Measurements from ENCODE around the gene NFIL3. TPM values are rescaled to one million over a fixed set of nuclear protein-coding genes. Genes with fewer than 3 reads are reported as not detected.
"Not testable (repeated sequence)": the region's sequence is repeated elsewhere in the genome, so short reads cannot be mapped to it uniquely, and the experiment has no call there.

The NFIL3 gene
- total and polyA plus RNA-seq, 5 donors, result 26.7 to 44.5 (median 32.7) TPM

DNA sequence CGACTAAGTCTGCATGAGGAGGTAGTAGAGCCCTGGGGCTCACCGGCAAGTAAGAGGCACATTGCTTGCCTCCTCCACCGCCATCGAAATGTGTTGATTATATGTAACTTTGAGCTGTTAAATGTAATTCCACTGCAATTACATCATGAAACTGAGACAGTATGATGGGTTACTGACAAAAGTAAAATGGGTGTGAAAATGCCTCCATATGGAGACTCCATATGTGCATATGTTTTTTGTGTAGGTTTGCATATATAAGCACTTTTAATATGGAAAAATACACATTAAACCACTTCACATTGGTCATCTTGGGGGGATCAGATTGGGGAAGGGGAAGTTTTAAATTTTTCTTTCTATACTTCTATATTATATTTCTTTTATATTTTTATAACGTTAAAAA lies 29.8 kb downstream of the NFIL3 start:
- no peak overlapping the region for H3K27ac ChIP-seq (ENCODE audit: low read length)
- 96% methylated on average over 5 of the region's 5 CpGs for WGBS
- intact Hi-C loops (cut with DNase I), result no loop called here
- no peak overlapping the region for H3K4me3 ChIP-seq (ENCODE audit: low read length)
- no peak for DNase-seq
- no peaks in the 10 kb centered on the region for H3K4me1 ChIP-seq (ENCODE audit: control insufficient read depth, insufficient read depth, low read length)
- no peaks in the 10 kb centered on the region for H3K9me3 ChIP-seq (ENCODE audit: control insufficient read depth, low read length)
- no peak for ATAC-seq
- no peaks in the 10 kb centered on the region for H3K27me3 ChIP-seq (ENCODE audit: control insufficient read depth, insufficient read depth)

DNA sequence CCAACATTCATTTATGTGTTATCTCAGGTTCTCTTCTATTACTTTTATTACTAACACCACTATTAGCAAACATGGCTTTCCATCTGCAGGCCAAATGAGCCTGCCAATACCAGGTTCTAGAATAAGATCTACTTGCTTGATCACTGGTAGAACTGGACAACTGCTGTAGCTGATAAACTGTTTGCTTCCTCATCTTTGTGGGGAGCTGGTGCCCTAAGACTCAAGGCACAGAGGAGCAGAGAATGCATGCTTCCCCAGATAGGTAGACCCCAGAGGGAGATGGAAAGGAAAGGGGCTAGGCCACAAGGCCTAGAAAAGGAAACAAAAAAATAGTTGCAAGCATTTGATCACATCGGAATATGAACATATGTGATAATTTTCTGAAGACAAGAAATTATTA lies 31.2 kb downstream of the NFIL3 start:
- WGBS, result 87% methylated on average over 1 of the region's 1 CpG
- intact Hi-C loops (cut with DNase I), result no loop called here
- no peak for ATAC-seq
- DNase-seq, result no peak
- Histone ChIP-seq H3K9me3 (ENCODE audit: control insufficient read depth, low read length) (no peaks in the 10 kb centered on the region), H3K4me1 (ENCODE audit: control insufficient read depth, insufficient read depth, low read length) (no peaks in the 10 kb centered on the region), H3K27ac (ENCODE audit: low read length) (no peak overlapping the region), H3K4me3 (ENCODE audit: low read length) (no peak overlapping the region), H3K27me3 (ENCODE audit: control insufficient read depth, insufficient read depth) (no peaks in the 10 kb centered on the region)

DNA sequence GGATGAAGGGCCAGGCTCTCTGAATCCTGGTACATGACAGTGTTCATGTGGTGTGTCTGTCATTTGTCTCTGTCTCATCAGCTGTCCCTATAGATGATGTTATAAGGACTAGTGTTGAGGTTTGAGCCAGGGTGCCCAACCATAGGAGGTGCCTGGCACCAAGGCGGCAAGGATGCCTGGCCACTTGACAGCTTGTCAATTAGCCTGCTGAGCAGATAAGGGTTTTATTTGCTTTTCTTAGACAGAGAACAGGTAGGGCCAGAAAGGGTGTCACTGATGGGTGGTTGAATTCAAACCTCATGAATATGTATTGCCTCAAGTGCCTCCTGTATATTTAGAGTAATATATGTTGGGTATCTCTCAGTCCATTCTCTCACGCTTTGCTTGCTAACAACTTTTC lies 31.8 kb downstream of the NFIL3 start:
- DNase-seq (no peak), ATAC-seq (no peak)
- WGBS, result 96% methylated on average over 2 of the region's 2 CpGs
- H3K4me1 ChIP-seq (ENCODE audit: control insufficient read depth, insufficient read depth, low read length), result no peaks in the 10 kb centered on the region
- H3K27ac ChIP-seq (ENCODE audit: low read length), result no peak overlapping the region
- no peak overlapping the region for H3K4me3 ChIP-seq (ENCODE audit: low read length)
- H3K27me3 ChIP-seq (ENCODE audit: control insufficient read depth, insufficient read depth), result no peaks in the 10 kb centered on the region
- H3K9me3 ChIP-seq (ENCODE audit: control insufficient read depth, low read length), result no peaks in the 10 kb centered on the region
- intact Hi-C loops (cut with DNase I), result no loop called here

DNA sequence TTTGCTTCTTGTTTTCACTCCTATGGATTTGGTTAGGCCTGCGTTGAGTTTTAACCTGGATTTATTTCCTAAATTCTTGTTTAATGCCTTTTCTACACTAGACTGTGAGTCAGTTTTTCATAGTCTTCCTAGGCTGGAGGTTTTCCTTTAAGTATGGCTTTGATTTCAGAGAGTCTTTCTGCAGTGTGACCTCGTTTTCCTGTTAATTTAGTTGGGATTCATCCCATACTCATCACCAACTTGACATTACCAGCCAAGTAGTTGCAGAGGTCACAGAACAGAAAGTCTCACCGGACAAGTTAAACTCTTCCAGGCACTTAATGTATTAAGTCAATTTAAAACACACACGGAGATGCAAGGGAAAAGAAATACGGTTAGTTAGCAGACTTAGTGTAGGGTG lies 32.2 kb downstream of the NFIL3 start:
- ATAC-seq (no peak), DNase-seq (no peak)
- Histone ChIP-seq H3K27ac (ENCODE audit: low read length) (no peak overlapping the region), H3K4me3 (ENCODE audit: low read length) (no peak overlapping the region), H3K27me3 (ENCODE audit: control insufficient read depth, insufficient read depth) (no peaks in the 10 kb centered on the region), H3K9me3 (ENCODE audit: control insufficient read depth, low read length) (no peaks in the 10 kb centered on the region), H3K4me1 (ENCODE audit: control insufficient read depth, insufficient read depth, low read length) (no peaks in the 10 kb centered on the region)
- intact Hi-C loops (cut with DNase I), result no loop called here
- 68% methylated on average over 5 of the region's 5 CpGs for WGBS

DNA sequence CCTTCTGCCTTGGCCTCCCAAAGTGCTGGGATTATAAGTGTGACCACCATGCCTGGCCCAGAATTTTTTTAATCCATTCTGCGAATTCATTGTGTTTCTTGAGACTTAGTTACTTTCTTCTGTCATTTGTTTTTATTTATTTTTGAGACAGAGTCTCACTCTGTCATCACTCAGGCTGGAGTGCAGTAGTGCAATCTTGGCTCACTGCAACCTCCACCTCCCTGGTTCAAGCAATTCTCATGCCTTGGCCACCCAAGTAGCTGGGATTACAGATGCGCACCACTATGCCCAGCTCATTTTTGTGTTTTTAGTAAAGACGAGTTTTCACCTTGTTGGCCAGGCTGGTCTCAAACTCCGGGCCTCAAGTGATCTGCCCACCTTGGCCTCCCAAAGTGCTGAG lies 33.9 kb downstream of the NFIL3 start:
- intact Hi-C loops (cut with DNase I); H3K27ac ChIP-seq (ENCODE audit: low read length); ATAC-seq; H3K4me3 ChIP-seq (ENCODE audit: low read length); H3K4me1 ChIP-seq (ENCODE audit: control insufficient read depth, insufficient read depth, low read length); H3K27me3 ChIP-seq (ENCODE audit: control insufficient read depth, insufficient read depth); H3K9me3 ChIP-seq (ENCODE audit: control insufficient read depth, low read length); DNase-seq: not testable (repeated sequence)
- 96% methylated on average over 4 of the region's 4 CpGs for WGBS

DNA sequence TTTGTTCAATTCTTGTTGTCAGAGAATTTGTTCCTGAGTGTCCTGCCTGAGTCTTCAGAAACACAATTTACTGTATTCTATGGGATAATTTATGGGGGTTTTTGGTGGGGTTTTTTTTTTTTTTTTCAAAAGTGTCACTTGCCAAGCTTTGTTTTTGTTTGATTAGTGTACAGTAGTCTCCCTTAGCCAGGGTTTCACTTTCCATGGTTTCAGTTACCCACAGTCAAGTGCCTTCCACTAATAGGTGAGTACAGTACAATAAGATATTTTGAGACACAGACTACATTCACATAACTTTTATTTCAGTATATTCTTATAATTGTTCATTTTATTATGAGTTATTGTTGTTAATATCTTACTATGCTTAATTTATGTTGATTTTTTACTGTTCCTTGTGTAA lies 36.9 kb downstream of the NFIL3 start:
- H3K4me3 ChIP-seq (ENCODE audit: low read length), result no peak overlapping the region
- no peaks in the 10 kb centered on the region for H3K4me1 ChIP-seq (ENCODE audit: control insufficient read depth, insufficient read depth, low read length)
- H3K27ac ChIP-seq (ENCODE audit: low read length), result no peak overlapping the region
- H3K27me3 ChIP-seq (ENCODE audit: control insufficient read depth, insufficient read depth), result no peaks in the 10 kb centered on the region
- DNase-seq, result no peak
- intact Hi-C loops (cut with DNase I), result no loop called here
- no peaks in the 10 kb centered on the region for H3K9me3 ChIP-seq (ENCODE audit: control insufficient read depth, low read length)
- ATAC-seq, result no peak

DNA sequence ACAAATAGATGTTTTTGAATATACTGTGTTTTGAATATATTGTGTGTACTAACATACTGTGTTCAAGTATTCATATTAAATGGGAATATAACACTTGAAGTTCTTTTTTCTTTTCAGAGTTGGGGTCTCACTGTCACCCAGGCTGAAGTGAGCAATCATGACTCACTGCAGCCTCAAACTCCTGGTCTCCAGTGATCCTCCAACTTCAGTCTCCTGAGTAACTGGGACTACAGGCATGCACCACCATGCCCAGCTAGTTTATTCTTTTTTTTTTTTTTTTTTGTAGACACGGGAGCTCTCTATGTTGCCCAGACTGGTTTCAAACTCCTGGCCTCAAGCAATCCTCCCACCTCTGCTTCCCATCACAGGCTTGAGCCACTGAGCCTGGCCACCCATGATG lies 38.7 kb downstream of the NFIL3 start:
- ATAC-seq (no peak), DNase-seq (no peak)
- H3K27ac ChIP-seq (ENCODE audit: low read length), result no peak overlapping the region
- no peak overlapping the region for H3K4me3 ChIP-seq (ENCODE audit: low read length)
- no peaks in the 10 kb centered on the region for H3K27me3 ChIP-seq (ENCODE audit: control insufficient read depth, insufficient read depth)
- H3K4me1 ChIP-seq (ENCODE audit: control insufficient read depth, insufficient read depth, low read length), result no peaks in the 10 kb centered on the region
- intact Hi-C loops (cut with DNase I), result no loop called here
- WGBS, result 80% methylated on average over 1 of the region's 1 CpG
- H3K9me3 ChIP-seq (ENCODE audit: control insufficient read depth, low read length), result no peaks in the 10 kb centered on the region

DNA sequence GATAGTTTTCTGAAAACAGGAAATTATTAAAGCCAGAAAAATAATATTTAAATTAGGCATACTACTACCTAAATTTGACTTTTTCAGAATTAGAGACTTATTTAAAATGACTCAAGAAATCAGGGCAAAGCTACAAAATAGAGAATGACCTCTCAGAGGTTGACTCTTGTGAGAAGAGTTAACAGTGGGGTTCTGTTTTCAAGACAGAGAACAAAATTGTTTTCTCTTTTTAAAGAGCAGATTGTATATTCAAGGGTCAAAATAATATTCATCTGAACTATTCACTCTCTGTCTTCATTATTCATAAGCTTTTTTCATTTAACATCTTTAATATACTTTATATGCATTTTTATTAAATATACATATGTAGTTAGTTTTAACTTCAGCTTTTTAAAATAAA lies 40.1 kb downstream of the NFIL3 start:
- Histone ChIP-seq H3K9me3 (ENCODE audit: control insufficient read depth, low read length) (no peaks in the 10 kb centered on the region), H3K4me3 (ENCODE audit: low read length) (no peak overlapping the region), H3K27me3 (ENCODE audit: control insufficient read depth, insufficient read depth) (no peaks in the 10 kb centered on the region), H3K4me1 (ENCODE audit: control insufficient read depth, insufficient read depth, low read length) (no peaks in the 10 kb centered on the region), H3K27ac (ENCODE audit: low read length) (no peak overlapping the region)
- no peak for DNase-seq
- no peak for ATAC-seq
- intact Hi-C loops (cut with DNase I), result no loop called here

DNA sequence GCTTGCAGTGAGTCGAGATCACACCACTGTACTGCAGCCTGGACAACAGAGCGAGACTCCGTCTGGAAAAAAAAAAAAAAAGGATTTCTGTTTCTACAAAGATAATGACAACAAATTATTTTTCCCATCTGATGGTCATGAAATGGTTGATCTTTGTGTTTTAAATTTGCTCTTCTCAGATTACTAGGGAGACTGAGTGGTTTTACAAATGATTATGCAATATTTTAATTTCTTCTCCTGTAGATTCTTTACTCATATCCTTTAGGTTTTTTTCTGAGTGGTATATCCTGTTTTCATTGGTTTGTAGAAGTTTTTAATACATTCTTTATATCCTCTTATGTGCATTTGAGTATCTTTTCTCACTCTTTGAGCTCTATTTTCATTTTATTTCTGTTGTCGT lies 41.3 kb downstream of the NFIL3 start:
- no peak overlapping the region for H3K4me3 ChIP-seq (ENCODE audit: low read length)
- H3K27me3 ChIP-seq (ENCODE audit: control insufficient read depth, insufficient read depth), result no peaks in the 10 kb centered on the region
- intact Hi-C loops (cut with DNase I), result no loop called here
- WGBS, result 96% methylated on average over 4 of the region's 4 CpGs
- no peaks in the 10 kb centered on the region for H3K4me1 ChIP-seq (ENCODE audit: control insufficient read depth, insufficient read depth, low read length)
- H3K27ac ChIP-seq (ENCODE audit: low read length), result no peak overlapping the region
- no peak for ATAC-seq
- DNase-seq, result no peak
- H3K9me3 ChIP-seq (ENCODE audit: control insufficient read depth, low read length), result no peaks in the 10 kb centered on the region

DNA sequence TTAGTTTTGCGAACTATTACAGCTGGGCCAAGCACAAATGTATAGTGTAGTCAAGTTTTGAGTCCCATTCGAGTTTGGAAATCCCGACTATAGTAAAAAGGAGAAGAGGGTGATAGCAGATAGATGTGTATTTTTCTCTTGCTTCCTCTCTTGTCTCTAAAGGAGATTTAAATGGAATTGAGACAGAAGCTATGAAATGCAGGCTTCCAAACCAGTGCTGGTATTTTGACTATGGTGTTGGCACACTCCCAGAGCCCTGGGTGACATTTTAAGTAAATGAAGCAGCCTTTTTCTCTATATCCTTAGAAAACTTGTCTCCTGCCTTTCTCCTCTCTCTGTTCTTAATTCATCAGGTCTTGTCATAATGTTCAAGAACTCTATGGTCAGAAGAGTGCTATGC lies 44.2 kb downstream of the NFIL3 start:
- 58% methylated on average over 3 of the region's 3 CpGs for WGBS
- ATAC-seq, result no peak
- no peak overlapping the region for H3K4me3 ChIP-seq (ENCODE audit: low read length)
- no peaks in the 10 kb centered on the region for H3K27me3 ChIP-seq (ENCODE audit: control insufficient read depth, insufficient read depth)
- H3K4me1 ChIP-seq (ENCODE audit: control insufficient read depth, insufficient read depth, low read length), result no peaks in the 10 kb centered on the region
- H3K9me3 ChIP-seq (ENCODE audit: control insufficient read depth, low read length), result no peaks in the 10 kb centered on the region
- no peak for DNase-seq
- no peak overlapping the region for H3K27ac ChIP-seq (ENCODE audit: low read length)
- intact Hi-C loops (cut with DNase I), result no loop called here

DNA sequence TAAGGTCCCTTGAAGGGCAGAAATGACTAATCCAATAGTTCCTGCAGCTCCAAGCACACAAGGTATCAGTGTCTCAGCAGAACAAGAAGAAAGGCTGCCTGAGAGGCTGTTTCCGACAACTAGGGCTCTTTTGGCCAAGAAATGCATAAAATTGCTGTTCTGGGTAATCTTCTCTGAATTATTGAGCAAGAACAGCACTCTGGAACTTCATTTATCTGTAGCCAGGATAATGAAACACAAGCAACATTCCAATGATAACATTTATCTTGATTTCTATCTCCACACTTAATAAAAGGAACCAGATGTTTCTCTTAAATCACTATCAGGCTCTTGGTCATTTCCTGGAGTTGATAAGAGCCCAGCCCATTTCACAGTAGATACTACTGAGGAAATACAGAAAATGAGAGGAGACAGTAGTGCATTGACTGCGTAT lies 44.9 kb downstream of the NFIL3 start:
- intact Hi-C loops (cut with DNase I), result no loop called here
- Histone ChIP-seq H3K4me1 (ENCODE audit: control insufficient read depth, insufficient read depth, low read length) (no peaks in the 10 kb centered on the region), H3K4me3 (ENCODE audit: low read length) (no peak overlapping the region), H3K9me3 (ENCODE audit: control insufficient read depth, low read length) (no peaks in the 10 kb centered on the region), H3K27ac (ENCODE audit: low read length) (no peak overlapping the region), H3K27me3 (ENCODE audit: control insufficient read depth, insufficient read depth) (no peaks in the 10 kb centered on the region)
- DNase-seq, result no peak
- no peak for ATAC-seq
- 62% methylated on average over 2 of the region's 2 CpGs for WGBS

DNA sequence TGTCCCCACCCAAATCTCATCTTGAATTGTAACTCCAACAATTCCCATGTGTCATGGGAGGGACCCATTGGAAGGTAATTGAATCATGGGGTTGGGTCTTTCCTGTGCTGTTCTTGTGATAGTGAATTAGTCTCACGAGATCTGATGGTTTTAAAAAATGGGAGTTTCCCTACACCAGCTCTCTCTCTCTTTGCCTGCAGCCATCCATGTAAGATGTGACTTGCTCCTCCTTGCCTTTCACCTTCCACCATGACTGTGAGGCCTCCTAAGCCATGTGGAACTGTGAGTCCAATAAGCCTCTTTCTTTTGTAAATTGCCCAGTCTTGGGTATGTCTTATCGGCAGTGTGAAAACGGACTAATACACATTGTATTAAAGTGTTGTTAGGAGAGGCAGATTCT lies 45.6 kb downstream of the NFIL3 start:
- intact Hi-C loops (cut with DNase I); H3K27me3 ChIP-seq (ENCODE audit: control insufficient read depth, insufficient read depth); ATAC-seq; H3K4me3 ChIP-seq (ENCODE audit: low read length); DNase-seq; H3K4me1 ChIP-seq (ENCODE audit: control insufficient read depth, insufficient read depth, low read length); H3K9me3 ChIP-seq (ENCODE audit: control insufficient read depth, low read length); H3K27ac ChIP-seq (ENCODE audit: low read length): not testable (repeated sequence)
- WGBS, result 91% methylated on average over 3 of the region's 3 CpGs
